WTC11 (cell line): ENCODE measurements around the gene SGCD. TPM values are rescaled to one million over a fixed set of nuclear protein-coding genes. Genes with fewer than 3 reads are reported as not detected.

Experiments
- ATAC-seq: fragments of 200-7000 bp; cut with Tn5 transposase; 2 replicates; pipeline ENCODE4 v1.10.0; 2021; ENCODE audit warnings: mild to moderate bottlenecking, moderate library complexity
- CTCF ChIA-PET: fragments of 300-600 bp; sonication (Branson Sonifier 250); formaldehyde crosslinking; loops from one replicate; lab custom pipeline; 2021; ENCODE audit warnings: antibody characterized with exemption; lab: Charles Lee
- POLR2A ChIA-PET: fragments of 350-600 bp; sonication (Branson Sonifier 250); formaldehyde crosslinking; loops from one replicate; lab custom pipeline; 2021; ENCODE audit warnings: antibody characterized with exemption; lab: Charles Lee
- DNase-seq: peaks from one replicate; pipeline ENCODE4 v3.0.0; 2021; ENCODE audit warnings: low spot score
- H3K27ac Mint-ChIP-seq: 2 replicates; pipeline ENCODE4 v1.8.0; 2021; ENCODE audit warnings: mixed read lengths
- H3K27me3 Mint-ChIP-seq: 2 replicates; pipeline ENCODE4 v1.8.0; 2021; ENCODE audit warnings: low read depth, mild to moderate bottlenecking, moderate library complexity, mixed read lengths
- H3K36me3 Mint-ChIP-seq: 2 replicates; pipeline ENCODE4 v1.8.0; 2021; ENCODE audit warnings: mixed read lengths
- H3K4me1 Mint-ChIP-seq: 2 replicates; pipeline ENCODE4 v1.8.0; 2022; ENCODE audit warnings: mixed read lengths
- H3K4me3 Mint-ChIP-seq: 2 replicates; pipeline ENCODE4 v1.8.0; 2021; ENCODE audit warnings: mild to moderate bottlenecking, moderate library complexity, mixed read lengths
- H3K9me3 Mint-ChIP-seq: 2 replicates; pipeline ENCODE4 v1.8.0; 2021; ENCODE audit warnings: mixed read lengths
- CREM ChIP-seq: sonication (generic); formaldehyde crosslinking; IDR thresholded peaks from 2 replicates; pipeline ENCODE4 v1.8.1; 2022; ENCODE audit warnings: mild to moderate bottlenecking, missing genetic modification reagents, moderate library complexity
- FOXJ3 ChIP-seq: sonication (generic); formaldehyde crosslinking; IDR thresholded peaks from 2 replicates; pipeline ENCODE4 v1.9.0; 2021; ENCODE audit warnings: missing genetic modification reagents, mild to moderate bottlenecking, borderline replicate concordance
- GTF2I ChIP-seq: fragments of 250-450 bp; sonication (Bioruptor Pico); conservative IDR thresholded peaks from 2 replicates; pipeline ENCODE4 v1.4.0; 2021; ENCODE audit warnings: mild to moderate bottlenecking
- IRF2 ChIP-seq: sonication (generic); formaldehyde crosslinking; IDR thresholded peaks from 2 replicates; pipeline ENCODE4 v1.8.0; 2022; ENCODE audit warnings: low read depth, missing genetic modification reagents, borderline replicate concordance
- KAT7 ChIP-seq: sonication (generic); formaldehyde crosslinking; IDR thresholded peaks from 2 replicates; pipeline ENCODE4 v1.8.1; 2023; ENCODE audit warnings: missing genetic modification reagents, mild to moderate bottlenecking, borderline replicate concordance
- MXD4 ChIP-seq: fragments of 250-450 bp; sonication (Bioruptor Pico); IDR thresholded peaks from 2 replicates; pipeline ENCODE4 v1.8.0; 2021; ENCODE audit warnings: mild to moderate bottlenecking, moderate library complexity, borderline replicate concordance
- NFATC4 ChIP-seq: fragments of 250-450 bp; sonication (Bioruptor Pico); IDR thresholded peaks from 2 replicates; pipeline ENCODE4 v1.9.0; 2021; ENCODE audit warnings: mild to moderate bottlenecking
- NR2C2 ChIP-seq: sonication (generic); formaldehyde crosslinking; IDR thresholded peaks from 2 replicates; pipeline ENCODE4 v1.8.0; 2022; ENCODE audit warnings: mild to moderate bottlenecking, missing genetic modification reagents
- OVOL2 ChIP-seq: fragments of 250-450 bp; sonication (Bioruptor Pico); IDR thresholded peaks from 2 replicates; pipeline ENCODE4 v1.9.0; 2021; ENCODE audit warnings: mild to moderate bottlenecking, borderline replicate concordance
- RORB ChIP-seq: fragments of 250-450 bp; sonication (Bioruptor Pico); IDR thresholded peaks from 2 replicates; pipeline ENCODE4 v1.9.0; 2021; ENCODE audit warnings: mild to moderate bottlenecking
- SP1 ChIP-seq: sonication (generic); formaldehyde crosslinking; conservative IDR thresholded peaks from 2 replicates; pipeline ENCODE4 v1.8.1; 2022; ENCODE audit warnings: missing genetic modification reagents
- TEAD1 ChIP-seq: sonication (generic); formaldehyde crosslinking; IDR thresholded peaks from 2 replicates; pipeline ENCODE4 v1.8.0; 2022; ENCODE audit warnings: mild to moderate bottlenecking, missing genetic modification reagents
- ZNF671 ChIP-seq: fragments of 250-450 bp; sonication (Bioruptor Pico); IDR thresholded peaks from 2 replicates; pipeline ENCODE4 v1.8.0; 2021; ENCODE audit warnings: mild to moderate bottlenecking
- total RNA-seq: library from RNA; stranded (reverse); gene quantifications from 3 replicates; pipeline ENCODE4 v1.2.3, GENCODE V29; 2021
- TF ChIP-seq, protein P1 (sequence below): sonication (generic); formaldehyde crosslinking; IDR thresholded peaks from 2 replicates; pipeline ENCODE4 v1.8.1; 2022; ENCODE audit warnings: low read depth, missing genetic modification reagents, borderline replicate concordance
- TF ChIP-seq, protein P2 (sequence below): sonication (generic); formaldehyde crosslinking; IDR thresholded peaks from 2 replicates; pipeline ENCODE4 v1.8.1; 2023; ENCODE audit warnings: mild to moderate bottlenecking, missing genetic modification reagents
- TF ChIP-seq, protein P3 (sequence below): sonication (generic); formaldehyde crosslinking; IDR thresholded peaks from 2 replicates; pipeline ENCODE4 v1.8.1; 2023; ENCODE audit warnings: mild to moderate bottlenecking, missing genetic modification reagents, borderline replicate concordance
- TF ChIP-seq, protein P4 (sequence below): sonication (generic); formaldehyde crosslinking; IDR thresholded peaks from 2 replicates; pipeline ENCODE4 v1.8.1; 2023; ENCODE audit warnings: mild to moderate bottlenecking, missing genetic modification reagents, moderate library complexity
- TF ChIP-seq, protein P5 (sequence below): fragments of 250-450 bp; sonication (Bioruptor Pico); IDR thresholded peaks from 2 replicates; pipeline ENCODE4 v1.9.0; 2021; ENCODE audit warnings: mild to moderate bottlenecking
- TF ChIP-seq, protein P6 (sequence below): sonication (generic); formaldehyde crosslinking; IDR thresholded peaks from 2 replicates; pipeline ENCODE4 v1.8.1; 2022; ENCODE audit warnings: missing genetic modification reagents, borderline replicate concordance
- TF ChIP-seq, protein P7 (sequence below): sonication (generic); formaldehyde crosslinking; IDR thresholded peaks from 2 replicates; pipeline ENCODE4 v1.8.0; 2023; ENCODE audit warnings: missing genetic modification reagents

The SGCD gene
- total RNA-seq, 1 experiment from 2014 or later = 0.33 TPM

DNA sequence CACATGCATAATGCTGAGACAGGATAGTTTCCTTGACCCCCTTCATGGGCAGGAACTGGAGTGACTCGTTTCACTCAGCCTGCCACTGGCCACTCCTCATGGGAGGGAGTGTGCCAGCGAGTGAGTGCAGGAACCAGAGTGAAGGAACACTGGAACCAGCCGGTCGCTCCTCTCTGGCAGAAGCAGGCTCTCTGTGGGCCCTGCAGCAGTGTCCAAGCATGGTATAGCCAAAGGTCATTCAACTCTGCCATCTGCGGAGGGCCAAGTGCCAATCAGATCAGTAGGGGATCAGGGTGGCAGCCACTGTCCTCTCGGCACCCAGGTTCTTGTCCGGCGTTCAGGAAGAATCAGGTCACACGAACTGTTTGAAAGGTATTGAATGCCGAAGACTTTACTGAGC is 353.9 kb downstream of the SGCD start:
- ChIA-PET POLR2A (no interaction called here), CTCF (no interaction called here)
- no peak overlapping the region for H3K4me3 Mint-ChIP-seq
- DNase-seq = no peak
- H3K9me3 Mint-ChIP-seq = no peaks in the 10 kb centered on the region
- TF ChIP-seq RORB (no peak), TEAD1 (CRISPR knock-in tag) (no peak)
- TF ChIP-seq, protein P1, sequence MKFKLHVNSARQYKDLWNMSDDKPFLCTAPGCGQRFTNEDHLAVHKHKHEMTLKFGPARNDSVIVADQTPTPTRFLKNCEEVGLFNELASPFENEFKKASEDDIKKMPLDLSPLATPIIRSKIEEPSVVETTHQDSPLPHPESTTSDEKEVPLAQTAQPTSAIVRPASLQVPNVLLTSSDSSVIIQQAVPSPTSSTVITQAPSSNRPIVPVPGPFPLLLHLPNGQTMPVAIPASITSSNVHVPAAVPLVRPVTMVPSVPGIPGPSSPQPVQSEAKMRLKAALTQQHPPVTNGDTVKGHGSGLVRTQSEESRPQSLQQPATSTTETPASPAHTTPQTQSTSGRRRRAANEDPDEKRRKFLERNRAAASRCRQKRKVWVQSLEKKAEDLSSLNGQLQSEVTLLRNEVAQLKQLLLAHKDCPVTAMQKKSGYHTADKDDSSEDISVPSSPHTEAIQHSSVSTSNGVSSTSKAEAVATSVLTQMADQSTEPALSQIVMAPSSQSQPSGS (CRISPR knock-in tag) = no peak
- TF ChIP-seq, all 79 proteins: peak for 0
- Mint-ChIP-seq H3K36me3 (no peaks in the 10 kb centered on the region), H3K27ac (no peak overlapping the region), H3K4me1 (peaks cover 40% of the 10 kb centered on the region), H3K27me3 (no peaks in the 10 kb centered on the region)
- ATAC-seq = no peak

DNA sequence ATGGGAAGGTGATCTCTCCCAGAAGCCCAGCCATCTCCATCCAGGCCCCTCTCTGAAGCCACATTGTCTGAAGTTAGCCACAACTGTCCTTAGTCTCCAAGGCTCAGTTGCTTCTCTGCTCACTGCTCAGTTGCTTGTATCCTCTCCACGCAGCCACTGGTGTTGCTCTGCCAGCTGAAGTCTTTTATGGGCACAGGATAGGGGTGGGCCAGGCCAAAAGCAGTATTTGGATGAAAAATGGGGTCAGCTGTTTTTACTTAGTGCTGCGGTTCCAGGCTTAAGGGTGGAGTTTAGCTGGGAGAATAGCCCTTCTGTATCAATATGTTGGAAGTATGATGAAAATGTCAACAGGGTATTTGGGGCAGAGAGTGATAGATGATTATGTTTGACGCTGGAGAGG is 354.3 kb downstream of the SGCD start:
- ATAC-seq = no peak
- DNase-seq = no peak
- Mint-ChIP-seq H3K36me3 (no peaks in the 10 kb centered on the region), H3K27ac (no peak overlapping the region), H3K27me3 (no peaks in the 10 kb centered on the region), H3K4me1 (peaks cover 40% of the 10 kb centered on the region), H3K9me3 (no peaks in the 10 kb centered on the region), H3K4me3 (no peak overlapping the region)
- CTCF ChIA-PET = no interaction called here
- POLR2A ChIA-PET = no interaction called here
- TF ChIP-seq, protein P2, sequence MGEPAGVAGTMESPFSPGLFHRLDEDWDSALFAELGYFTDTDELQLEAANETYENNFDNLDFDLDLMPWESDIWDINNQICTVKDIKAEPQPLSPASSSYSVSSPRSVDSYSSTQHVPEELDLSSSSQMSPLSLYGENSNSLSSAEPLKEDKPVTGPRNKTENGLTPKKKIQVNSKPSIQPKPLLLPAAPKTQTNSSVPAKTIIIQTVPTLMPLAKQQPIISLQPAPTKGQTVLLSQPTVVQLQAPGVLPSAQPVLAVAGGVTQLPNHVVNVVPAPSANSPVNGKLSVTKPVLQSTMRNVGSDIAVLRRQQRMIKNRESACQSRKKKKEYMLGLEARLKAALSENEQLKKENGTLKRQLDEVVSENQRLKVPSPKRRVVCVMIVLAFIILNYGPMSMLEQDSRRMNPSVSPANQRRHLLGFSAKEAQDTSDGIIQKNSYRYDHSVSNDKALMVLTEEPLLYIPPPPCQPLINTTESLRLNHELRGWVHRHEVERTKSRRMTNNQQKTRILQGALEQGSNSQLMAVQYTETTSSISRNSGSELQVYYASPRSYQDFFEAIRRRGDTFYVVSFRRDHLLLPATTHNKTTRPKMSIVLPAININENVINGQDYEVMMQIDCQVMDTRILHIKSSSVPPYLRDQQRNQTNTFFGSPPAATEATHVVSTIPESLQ (CRISPR knock-in tag) = no peak
- TF ChIP-seq, protein P3, sequence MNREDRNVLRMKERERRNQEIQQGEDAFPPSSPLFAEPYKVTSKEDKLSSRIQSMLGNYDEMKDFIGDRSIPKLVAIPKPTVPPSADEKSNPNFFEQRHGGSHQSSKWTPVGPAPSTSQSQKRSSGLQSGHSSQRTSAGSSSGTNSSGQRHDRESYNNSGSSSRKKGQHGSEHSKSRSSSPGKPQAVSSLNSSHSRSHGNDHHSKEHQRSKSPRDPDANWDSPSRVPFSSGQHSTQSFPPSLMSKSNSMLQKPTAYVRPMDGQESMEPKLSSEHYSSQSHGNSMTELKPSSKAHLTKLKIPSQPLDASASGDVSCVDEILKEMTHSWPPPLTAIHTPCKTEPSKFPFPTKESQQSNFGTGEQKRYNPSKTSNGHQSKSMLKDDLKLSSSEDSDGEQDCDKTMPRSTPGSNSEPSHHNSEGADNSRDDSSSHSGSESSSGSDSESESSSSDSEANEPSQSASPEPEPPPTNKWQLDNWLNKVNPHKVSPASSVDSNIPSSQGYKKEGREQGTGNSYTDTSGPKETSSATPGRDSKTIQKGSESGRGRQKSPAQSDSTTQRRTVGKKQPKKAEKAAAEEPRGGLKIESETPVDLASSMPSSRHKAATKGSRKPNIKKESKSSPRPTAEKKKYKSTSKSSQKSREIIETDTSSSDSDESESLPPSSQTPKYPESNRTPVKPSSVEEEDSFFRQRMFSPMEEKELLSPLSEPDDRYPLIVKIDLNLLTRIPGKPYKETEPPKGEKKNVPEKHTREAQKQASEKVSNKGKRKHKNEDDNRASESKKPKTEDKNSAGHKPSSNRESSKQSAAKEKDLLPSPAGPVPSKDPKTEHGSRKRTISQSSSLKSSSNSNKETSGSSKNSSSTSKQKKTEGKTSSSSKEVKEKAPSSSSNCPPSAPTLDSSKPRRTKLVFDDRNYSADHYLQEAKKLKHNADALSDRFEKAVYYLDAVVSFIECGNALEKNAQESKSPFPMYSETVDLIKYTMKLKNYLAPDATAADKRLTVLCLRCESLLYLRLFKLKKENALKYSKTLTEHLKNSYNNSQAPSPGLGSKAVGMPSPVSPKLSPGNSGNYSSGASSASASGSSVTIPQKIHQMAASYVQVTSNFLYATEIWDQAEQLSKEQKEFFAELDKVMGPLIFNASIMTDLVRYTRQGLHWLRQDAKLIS (CRISPR knock-in tag) = no peak
- TF ChIP-seq MXD4 (CRISPR knock-in tag) = no peak
- TF ChIP-seq NR2C2 (CRISPR knock-in tag) = no peak
- TF ChIP-seq, protein P4, sequence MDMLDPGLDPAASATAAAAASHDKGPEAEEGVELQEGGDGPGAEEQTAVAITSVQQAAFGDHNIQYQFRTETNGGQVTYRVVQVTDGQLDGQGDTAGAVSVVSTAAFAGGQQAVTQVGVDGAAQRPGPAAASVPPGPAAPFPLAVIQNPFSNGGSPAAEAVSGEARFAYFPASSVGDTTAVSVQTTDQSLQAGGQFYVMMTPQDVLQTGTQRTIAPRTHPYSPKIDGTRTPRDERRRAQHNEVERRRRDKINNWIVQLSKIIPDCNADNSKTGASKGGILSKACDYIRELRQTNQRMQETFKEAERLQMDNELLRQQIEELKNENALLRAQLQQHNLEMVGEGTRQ (CRISPR knock-in tag) = no peak
- TF ChIP-seq, protein P5, sequence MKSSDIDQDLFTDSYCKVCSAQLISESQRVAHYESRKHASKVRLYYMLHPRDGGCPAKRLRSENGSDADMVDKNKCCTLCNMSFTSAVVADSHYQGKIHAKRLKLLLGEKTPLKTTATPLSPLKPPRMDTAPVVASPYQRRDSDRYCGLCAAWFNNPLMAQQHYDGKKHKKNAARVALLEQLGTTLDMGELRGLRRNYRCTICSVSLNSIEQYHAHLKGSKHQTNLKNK = no peak
- TF ChIP-seq, protein P6, sequence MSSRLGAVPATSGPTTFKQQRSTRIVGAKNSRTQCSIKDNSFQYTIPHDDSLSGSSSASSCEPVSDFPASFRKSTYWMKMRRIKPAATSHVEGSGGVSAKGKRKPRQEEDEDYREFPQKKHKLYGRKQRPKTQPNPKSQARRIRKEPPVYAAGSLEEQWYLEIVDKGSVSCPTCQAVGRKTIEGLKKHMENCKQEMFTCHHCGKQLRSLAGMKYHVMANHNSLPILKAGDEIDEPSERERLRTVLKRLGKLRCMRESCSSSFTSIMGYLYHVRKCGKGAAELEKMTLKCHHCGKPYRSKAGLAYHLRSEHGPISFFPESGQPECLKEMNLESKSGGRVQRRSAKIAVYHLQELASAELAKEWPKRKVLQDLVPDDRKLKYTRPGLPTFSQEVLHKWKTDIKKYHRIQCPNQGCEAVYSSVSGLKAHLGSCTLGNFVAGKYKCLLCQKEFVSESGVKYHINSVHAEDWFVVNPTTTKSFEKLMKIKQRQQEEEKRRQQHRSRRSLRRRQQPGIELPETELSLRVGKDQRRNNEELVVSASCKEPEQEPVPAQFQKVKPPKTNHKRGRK (CRISPR knock-in tag) = no peak
- TF ChIP-seq ZNF671 (CRISPR knock-in tag) = no peak
- no peak for TF ChIP-seq GTF2I (CRISPR knock-in tag)
- TF ChIP-seq NFATC4 (CRISPR knock-in tag) = no peak
- TF ChIP-seq CREM (CRISPR knock-in tag) = no peak
- no peak for TF ChIP-seq KAT7 (CRISPR knock-in tag)
- TF ChIP-seq SP1 (CRISPR knock-in tag) = no peak
- TF ChIP-seq IRF2 (CRISPR knock-in tag) = no peak
- TF ChIP-seq, protein P7, sequence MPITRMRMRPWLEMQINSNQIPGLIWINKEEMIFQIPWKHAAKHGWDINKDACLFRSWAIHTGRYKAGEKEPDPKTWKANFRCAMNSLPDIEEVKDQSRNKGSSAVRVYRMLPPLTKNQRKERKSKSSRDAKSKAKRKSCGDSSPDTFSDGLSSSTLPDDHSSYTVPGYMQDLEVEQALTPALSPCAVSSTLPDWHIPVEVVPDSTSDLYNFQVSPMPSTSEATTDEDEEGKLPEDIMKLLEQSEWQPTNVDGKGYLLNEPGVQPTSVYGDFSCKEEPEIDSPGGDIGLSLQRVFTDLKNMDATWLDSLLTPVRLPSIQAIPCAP (CRISPR knock-in tag) = no peak
- TF ChIP-seq FOXJ3 (CRISPR knock-in tag) = no peak
- TF ChIP-seq OVOL2 = no peak
